ENCODE data around the gene PLXND1.

DNA sequence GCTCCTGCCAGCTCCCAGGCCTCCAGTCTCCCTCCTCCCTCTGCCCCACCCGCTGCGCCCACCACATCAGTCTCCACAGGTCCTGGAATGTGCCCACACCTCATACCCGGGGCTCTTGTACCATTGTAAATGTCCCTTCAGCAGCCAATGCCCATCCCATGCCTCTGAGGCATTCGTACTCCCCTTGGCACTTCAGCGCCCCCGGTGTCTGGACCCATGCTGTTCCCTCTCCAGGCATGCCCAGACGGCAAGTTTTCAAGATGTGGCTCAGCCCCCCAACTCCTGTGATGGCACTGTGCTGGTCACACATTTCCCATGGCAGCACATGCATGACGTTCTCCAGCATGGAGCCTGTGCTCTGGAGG is 13.3 kb downstream of the PLXND1 start:
- TF ChIP-seq, protein P1, sequence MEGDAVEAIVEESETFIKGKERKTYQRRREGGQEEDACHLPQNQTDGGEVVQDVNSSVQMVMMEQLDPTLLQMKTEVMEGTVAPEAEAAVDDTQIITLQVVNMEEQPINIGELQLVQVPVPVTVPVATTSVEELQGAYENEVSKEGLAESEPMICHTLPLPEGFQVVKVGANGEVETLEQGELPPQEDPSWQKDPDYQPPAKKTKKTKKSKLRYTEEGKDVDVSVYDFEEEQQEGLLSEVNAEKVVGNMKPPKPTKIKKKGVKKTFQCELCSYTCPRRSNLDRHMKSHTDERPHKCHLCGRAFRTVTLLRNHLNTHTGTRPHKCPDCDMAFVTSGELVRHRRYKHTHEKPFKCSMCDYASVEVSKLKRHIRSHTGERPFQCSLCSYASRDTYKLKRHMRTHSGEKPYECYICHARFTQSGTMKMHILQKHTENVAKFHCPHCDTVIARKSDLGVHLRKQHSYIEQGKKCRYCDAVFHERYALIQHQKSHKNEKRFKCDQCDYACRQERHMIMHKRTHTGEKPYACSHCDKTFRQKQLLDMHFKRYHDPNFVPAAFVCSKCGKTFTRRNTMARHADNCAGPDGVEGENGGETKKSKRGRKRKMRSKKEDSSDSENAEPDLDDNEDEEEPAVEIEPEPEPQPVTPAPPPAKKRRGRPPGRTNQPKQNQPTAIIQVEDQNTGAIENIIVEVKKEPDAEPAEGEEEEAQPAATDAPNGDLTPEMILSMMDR (conservative IDR thresholded peaks at IDR 0.05 in 1 of 2, IDR thresholded peaks at IDR 0.05 in 1 of 2; ENCODE audit: extremely low read depth in 1 of 2, insufficient read depth in 1 of 2, low read depth in 1 of 2, low read length in 2 of 2): no peak
- TF ChIP-seq EZH2 (IDR thresholded peaks at IDR 0.05; ENCODE audit: borderline replicate concordance, low read length): no peak
